GM12878 (cell line): ENCODE data around the gene GFOD2. TPM values are rescaled to one million over a fixed set of nuclear protein-coding genes. Genes with fewer than 3 reads are reported as not detected.

ENCODE experiments used
- ATAC-seq: fragments of 200-7000 bp; cut with Tn5 transposase; 3 replicates; pipeline ENCODE4 v1.9.1; 2020; ENCODE audit warnings: mild to moderate bottlenecking, moderate library complexity
- BruUV-seq: library from RNA; stranded (reverse); fragments of 400-500 nt; replicated peaks from 2 replicates; lab custom pipeline; 2021; lab: Mats Ljungman, UMichigan
- CTCF ChIA-PET: fragments of 300-600 bp; sonication (Branson Sonifier 250); formaldehyde crosslinking; extraction: SDS; loops from one replicate; lab custom pipeline; 2021; ENCODE audit warnings: inconsistent platforms; lab: Yijun Ruan, JAX
- POLR2A ChIA-PET: fragments of 350-600 bp; formaldehyde crosslinking; extraction: SDS; loops from one replicate; lab custom pipeline; 2021; ENCODE audit warnings: inconsistent platforms; lab: Charles Lee
- RAD21 ChIA-PET: fragments of 300-600 bp; sonication (Branson Sonifier 250); formaldehyde crosslinking; loops from one replicate; lab custom pipeline; 2023; ENCODE audit warnings: antibody characterized with exemption; ENCODE audit not compliant: unreplicated experiment; lab: Charles Lee
- SMC1A ChIA-PET: fragments of 300-600 bp; sonication (Branson Sonifier 250); formaldehyde crosslinking; loops from one replicate; lab custom pipeline; 2023; ENCODE audit not compliant: unreplicated experiment, uncharacterized antibody; lab: Charles Lee
- DNase-seq: peaks from one replicate; pipeline ENCODE4 v3.0.0-alpha.2; 2011; ENCODE audit warnings: low read depth, low spot score
- FAIRE-seq: peaks from 3 replicates; lab custom pipeline; 2011; peaks lifted over from hg19 to GRCh38; lab: Jason Lieb, UNC
- H2AFZ ChIP-seq: 2 replicates; pipeline ENCODE4 v1.6.0; 2011; ENCODE audit warnings: low read depth, low read length, control low read depth; ENCODE audit not compliant: control insufficient read depth
- H3K27ac ChIP-seq: 2 replicates; pipeline ENCODE4 v1.5.1; 2011; ENCODE audit warnings: control low read depth; ENCODE audit not compliant: control insufficient read depth, insufficient read depth
- H3K27me3 ChIP-seq, 2 experiments: replicated peaks in 1 of 2; 2 replicates each; pipeline versions ENCODE4 v1.6.0 to v1.6.1; 2011; ENCODE audit warnings: low read length in 1 of 2; ENCODE audit not compliant: control insufficient read depth in 2 of 2, insufficient read depth in 2 of 2
- H3K36me3 ChIP-seq, 2 experiments: 2 replicates each; pipeline ENCODE4 v1.5.1; 2011; ENCODE audit warnings: low read length in 1 of 2; ENCODE audit not compliant: control insufficient read depth in 2 of 2, insufficient read depth in 2 of 2
- H3K4me1 ChIP-seq: 2 replicates; pipeline ENCODE4 v1.6.1; 2011; ENCODE audit warnings: mild to moderate bottlenecking, low read length, moderate library complexity, mixed read lengths; ENCODE audit not compliant: control insufficient read depth, insufficient read depth
- H3K4me2 ChIP-seq: 2 replicates; pipeline ENCODE4 v1.6.0; 2011; ENCODE audit warnings: control low read depth; ENCODE audit not compliant: control insufficient read depth, insufficient read depth
- H3K4me3 ChIP-seq: fragments of 200-600 bp; sonication (generic); 2 replicates; pipeline ENCODE4 v1.5.1; 2016
- H3K79me2 ChIP-seq: 2 replicates; pipeline ENCODE4 v1.6.0; 2011; ENCODE audit warnings: low read length; ENCODE audit not compliant: control insufficient read depth, insufficient read depth
- H3K9ac ChIP-seq: 2 replicates; pipeline ENCODE4 v1.8.0; 2011; ENCODE audit warnings: low read length, control low read depth, mixed read lengths; ENCODE audit not compliant: control insufficient read depth, insufficient read depth
- H3K9me3 ChIP-seq: replicated peaks from 3 replicates; pipeline ENCODE4 v1.5.1; 2011; ENCODE audit warnings: mild to moderate bottlenecking, low read length; ENCODE audit not compliant: control insufficient read depth, insufficient read depth
- H4K20me1 ChIP-seq: 2 replicates; pipeline ENCODE4 v1.6.0; 2011; ENCODE audit not compliant: control insufficient read depth, insufficient read depth
- HDAC2 ChIP-seq: fragments of 200-600 bp; sonication (generic); IDR thresholded peaks from 2 replicates; pipeline ENCODE4 v1.6.1; 2017
- RELB ChIP-seq: fragments of 450-650 bp; IDR thresholded peaks from 2 replicates; pipeline ENCODE4 v1.6.1; 2017; ENCODE audit warnings: low read depth, mild to moderate bottlenecking, moderate library complexity
- WRNIP1 ChIP-seq: IDR thresholded peaks from 2 replicates; pipeline ENCODE4 v1.6.1; 2011; ENCODE audit warnings: low read depth, low read length, improper control_type of control experiment, borderline replicate concordance
- WGBS: methylation state at CpG from one replicate; pipeline ENCODE4 v1.1.6; 2016; ENCODE audit warnings: low lambda C conversion rate; ENCODE audit not compliant: insufficient replicate concordance, insufficient coverage; ENCODE audit errors: missing lambda C conversion rate; 5-methylcytosine and 5-hydroxymethylcytosine counted together
- in situ Hi-C: fragments of 300-500 bp; cut with MboI; formaldehyde crosslinking; loops from 9 replicates; pipeline ENCODE4 v1.14.3; 2018; ENCODE audit warnings: mixed read lengths
- intact Hi-C: fragments of 100-400 bp; cut with micrococcal nuclease; formaldehyde crosslinking; loops from one replicate; pipeline ENCODE4 v1.14.2; 2022; ENCODE audit not compliant: unreplicated experiment
- polyA plus RNA-seq, 11 experiments: library from polyadenylated mRNA; depleted of rRNA in 4 of 11; unstranded in 6 of 11; stranded (reverse) in 5 of 11; fragments of >200 nt; fragmentation: Nextera tagmentation in 4 of 11; fragmentation: Illumina TruSeq in 1 of 11; extraction: Ambion mirVana in 4 of 11; extraction: Trizol in 1 of 11; gene quantifications; 1 replicate in 1 of 11; 2 replicates in 10 of 11; pipeline versions ENCODE4 v1.2.1 to v1.2.3, GENCODE V29; 2011 to 2016; ENCODE audit warnings: inconsistent platforms in 2 of 11, missing spikeins in 2 of 11, low read depth in 1 of 11
- total RNA-seq, 4 experiments: library from RNA; depleted of rRNA in 3 of 4; stranded (reverse); fragments of >200 nt in 3 of 4; fragmentation: Illumina TruSeq in 1 of 4; extraction: Trizol in 1 of 4; gene quantifications; 2 replicates each; pipeline versions ENCODE4 v1.2.1 to v1.2.3, GENCODE V29; 2013 to 2021
- TF ChIP-seq, protein P1 (sequence below): IDR thresholded peaks from 2 replicates; pipeline ENCODE4 v1.6.1; 2012; ENCODE audit warnings: low read depth, low read length, improper control_type of control experiment

Gene GFOD2
- total and polyA plus RNA-seq, 10 of the 15 experiments (the other 5 are each of a cell fraction or from before 2014, with no cell fraction given): 2.0 to 15.9 (median 12.0) TPM

DNA sequence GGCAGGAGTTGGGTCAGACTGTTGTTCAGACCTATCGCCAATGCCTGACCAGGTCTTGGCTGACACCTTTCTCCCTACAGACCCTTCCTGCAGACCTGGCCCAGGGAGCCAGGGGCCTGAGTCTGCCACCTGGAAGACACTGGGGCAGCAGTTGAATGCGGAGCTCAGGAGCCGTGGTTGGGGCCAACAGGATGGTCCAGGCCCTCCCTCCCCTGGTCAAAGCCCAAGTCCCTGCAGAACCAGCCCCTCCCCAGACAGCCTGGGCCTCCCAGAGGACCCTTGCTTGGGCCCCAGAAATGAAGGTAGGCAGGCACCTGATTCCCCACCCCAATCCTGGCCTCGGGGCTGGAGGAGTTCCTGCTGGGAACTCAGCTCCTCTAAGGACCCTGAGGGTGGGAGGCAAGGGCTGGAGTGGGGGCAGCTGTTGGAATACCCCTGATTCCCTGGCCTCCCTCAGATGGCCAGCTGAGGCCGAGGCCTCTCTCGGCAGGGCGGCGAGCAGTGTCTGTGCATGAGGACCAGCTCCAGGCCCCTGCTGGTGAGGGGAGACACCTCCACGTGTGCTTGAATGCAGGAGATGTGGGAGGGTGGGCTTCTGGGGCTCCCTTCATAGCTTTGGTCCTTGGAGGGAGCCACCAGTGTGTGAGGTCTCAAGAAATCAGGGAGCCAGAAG is 62.6 kb downstream of the GFOD2 start (continued):
- TF ChIP-seq RELB: no peak
- TF ChIP-seq, protein P1, sequence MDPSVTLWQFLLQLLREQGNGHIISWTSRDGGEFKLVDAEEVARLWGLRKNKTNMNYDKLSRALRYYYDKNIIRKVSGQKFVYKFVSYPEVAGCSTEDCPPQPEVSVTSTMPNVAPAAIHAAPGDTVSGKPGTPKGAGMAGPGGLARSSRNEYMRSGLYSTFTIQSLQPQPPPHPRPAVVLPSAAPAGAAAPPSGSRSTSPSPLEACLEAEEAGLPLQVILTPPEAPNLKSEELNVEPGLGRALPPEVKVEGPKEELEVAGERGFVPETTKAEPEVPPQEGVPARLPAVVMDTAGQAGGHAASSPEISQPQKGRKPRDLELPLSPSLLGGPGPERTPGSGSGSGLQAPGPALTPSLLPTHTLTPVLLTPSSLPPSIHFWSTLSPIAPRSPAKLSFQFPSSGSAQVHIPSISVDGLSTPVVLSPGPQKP: no peak

- ATAC-seq: no peak
- intact Hi-C loops (no loop called here), in situ Hi-C loops (no loop called here)
- no peak overlapping the region for H3K9ac ChIP-seq
- POLR2A ChIA-PET: no interaction called here
- no peak overlapping the region for H2AFZ ChIP-seq
- no peak overlapping the region for H3K27ac ChIP-seq
- BruUV-seq: no TSS peak
- no peaks in the 10 kb centered on the region for H3K9me3 ChIP-seq
- H3K27me3 ChIP-seq: no peaks in the 10 kb centered on the region
- H3K4me1 ChIP-seq: peaks cover 10% of the 10 kb centered on the region
- H3K36me3 ChIP-seq: peaks cover 12 to 17% of the 10 kb centered on the region in 2 experiments
- no peak for FAIRE-seq
- CTCF ChIA-PET: no interaction called here
- H4K20me1 ChIP-seq: no peaks in the 10 kb centered on the region
- H3K79me2 ChIP-seq: peaks cover 12% of the 10 kb centered on the region
- RAD21 ChIA-PET: no interaction called here
- SMC1A ChIA-PET: no interaction called here
- 67% methylated on average over 4 of the region's 4 CpGs for WGBS
- no peak overlapping the region for H3K4me3 ChIP-seq
- DNase-seq: no peak
- no peak overlapping the region for H3K4me2 ChIP-seq
- TF ChIP-seq, protein P1: no peak
- no peak for TF ChIP-seq HDAC2
- no peak for TF ChIP-seq WRNIP1
Observed at GRCh38 chr16:67655363-67655762, 63.8 kb downstream of the GFOD2 start.
